Activated effector memory CD4-positive, alpha-beta T cell treated with anti-CD3 and anti-CD28 coated beads, Interleukin-2, amount 50 U/mL, for 16 hours (primary cell): ENCODE measurements around the gene DNASE1L1.

ENCODE experiments used
- DNase-seq: peaks from one replicate; pipeline ENCODE4 v3.0.0-alpha.2; 2020

Gene DNASE1L1

GRCh38 chrX:154436374-154436982 is 27.4 kb upstream of the DNASE1L1 start:
- peak; percentile 84 for DNase-seq

GRCh38 chrX:154435171-154435733 is 26.2 kb upstream of the DNASE1L1 start:
- no peak for DNase-seq

- DNase-seq, result no peak
Measured at GRCh38 chrX:154434394-154435168, 25.5 kb upstream of the DNASE1L1 start.

DNA sequence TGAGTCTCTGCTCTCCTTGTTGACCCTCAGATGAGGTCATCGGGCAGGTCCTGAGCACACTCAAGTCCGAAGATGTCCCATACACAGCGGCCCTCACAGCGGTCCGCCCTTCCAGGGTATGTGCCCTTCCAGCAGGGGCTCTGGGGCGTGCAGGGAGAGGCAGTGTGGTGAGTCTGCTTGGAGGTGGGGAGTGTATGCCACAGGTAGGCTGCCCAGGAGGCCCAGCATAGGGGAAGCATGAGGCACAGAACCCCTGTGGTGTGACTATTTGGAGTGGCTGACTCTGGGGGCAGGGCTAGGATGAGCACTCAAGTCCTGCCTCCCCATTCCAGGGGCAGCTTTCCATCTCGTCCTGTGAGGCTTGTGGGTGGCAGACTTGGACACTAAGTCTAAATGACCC is 24.6 kb upstream of the DNASE1L1 start:
- no peak for DNase-seq

GRCh38 chrX:154432210-154432609 is 23.2 kb upstream of the DNASE1L1 start:
- DNase-seq, result no peak

DNA sequence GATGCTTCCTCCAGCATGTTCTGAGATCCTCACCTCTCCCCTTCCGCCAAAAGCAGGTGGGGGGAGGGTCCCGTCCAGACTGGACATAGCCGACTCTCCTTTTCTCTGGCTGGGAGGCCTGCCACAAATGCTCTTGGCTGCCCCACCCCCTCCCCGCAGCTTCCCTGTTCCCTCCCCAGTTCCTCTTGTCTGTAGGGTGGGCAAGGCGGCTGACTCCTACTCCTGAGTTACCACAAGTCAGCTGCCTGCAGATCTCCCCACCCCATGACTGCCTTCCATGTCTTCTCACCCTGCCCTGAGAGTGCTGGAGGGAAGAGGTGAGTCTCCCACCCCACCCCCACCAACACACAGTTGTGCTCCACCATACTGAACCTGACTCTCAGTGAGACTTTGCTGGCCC is 22.3 kb upstream of the DNASE1L1 start:
- DNase-seq, result no peak

DNA sequence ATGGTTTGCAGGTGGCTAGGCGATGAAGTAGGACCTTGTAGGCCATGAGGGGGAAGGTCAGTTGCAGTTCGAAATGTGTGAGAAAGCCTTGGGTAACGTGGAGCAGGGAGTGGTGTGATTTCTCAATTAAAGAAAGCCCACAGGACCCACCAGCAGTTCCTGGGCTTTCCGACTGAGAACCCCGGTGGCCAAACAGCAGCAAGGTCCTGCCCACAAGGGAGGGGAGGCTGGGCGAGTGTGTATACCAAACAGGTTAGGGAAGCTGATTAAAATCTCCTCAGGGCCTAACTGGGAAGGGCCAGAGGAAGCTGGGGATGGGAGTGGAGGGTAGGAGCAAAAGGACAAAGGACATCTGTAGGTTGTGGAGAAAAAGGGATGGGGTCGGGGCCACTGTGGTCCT is 21.9 kb upstream of the DNASE1L1 start:
- DNase-seq, result no peak

DNA sequence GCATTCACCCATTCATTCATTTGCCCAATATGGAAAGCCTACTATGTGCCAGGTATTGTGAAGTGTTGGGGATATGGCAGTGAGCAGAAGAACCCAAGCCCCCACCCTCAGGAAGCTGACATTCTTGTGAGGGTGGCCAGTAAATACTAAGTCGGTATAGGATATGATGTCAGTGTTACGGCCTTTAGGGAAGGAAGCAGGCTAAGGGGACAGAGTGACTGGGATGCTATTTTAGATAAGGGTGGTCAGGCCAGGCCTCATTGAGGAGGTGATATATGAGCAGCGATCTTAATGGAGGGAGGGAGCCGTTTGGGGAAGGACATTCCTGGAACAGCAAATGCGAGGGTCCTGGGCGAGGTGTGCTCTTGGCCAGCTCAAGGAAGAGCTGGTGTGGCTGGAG is 21.4 kb upstream of the DNASE1L1 start:
- DNase-seq, result no peak

- DNase-seq, result no peak
Measured at GRCh38 chrX:154429711-154430110, 20.7 kb upstream of the DNASE1L1 start.

GRCh38 chrX:154428176-154429171 is 19.4 kb upstream of the DNASE1L1 start, which contains the start of gene ATP6AP1:
Gene ATP6AP1 (plus strand): TSS chrX:154428677. CDS start chrX:154428693, 16 bp downstream.
- peak; percentile 95 for DNase-seq

GRCh38 chrX:154426916-154427770 is 18.1 kb upstream of the DNASE1L1 start:
- no peak for DNase-seq

DNA sequence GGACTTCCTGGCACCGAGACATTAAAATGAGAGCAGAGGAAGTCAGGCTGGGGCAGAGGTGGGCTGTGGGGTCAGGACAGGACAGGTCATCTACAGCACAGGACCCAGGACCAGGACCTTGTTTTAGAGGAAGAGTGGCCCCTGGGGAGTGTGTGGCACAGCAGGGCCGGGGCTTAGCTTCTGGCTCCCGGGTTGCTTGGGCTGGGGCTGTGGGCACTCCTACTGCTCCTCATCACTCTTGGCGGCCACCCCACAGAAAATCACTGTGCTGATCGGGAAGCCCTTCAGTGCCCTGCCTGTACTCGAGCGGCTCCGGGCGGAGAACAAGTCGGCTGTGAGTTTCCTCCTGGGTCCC is 11.3 kb upstream of the DNASE1L1 start:
- no peak for DNase-seq

DNA sequence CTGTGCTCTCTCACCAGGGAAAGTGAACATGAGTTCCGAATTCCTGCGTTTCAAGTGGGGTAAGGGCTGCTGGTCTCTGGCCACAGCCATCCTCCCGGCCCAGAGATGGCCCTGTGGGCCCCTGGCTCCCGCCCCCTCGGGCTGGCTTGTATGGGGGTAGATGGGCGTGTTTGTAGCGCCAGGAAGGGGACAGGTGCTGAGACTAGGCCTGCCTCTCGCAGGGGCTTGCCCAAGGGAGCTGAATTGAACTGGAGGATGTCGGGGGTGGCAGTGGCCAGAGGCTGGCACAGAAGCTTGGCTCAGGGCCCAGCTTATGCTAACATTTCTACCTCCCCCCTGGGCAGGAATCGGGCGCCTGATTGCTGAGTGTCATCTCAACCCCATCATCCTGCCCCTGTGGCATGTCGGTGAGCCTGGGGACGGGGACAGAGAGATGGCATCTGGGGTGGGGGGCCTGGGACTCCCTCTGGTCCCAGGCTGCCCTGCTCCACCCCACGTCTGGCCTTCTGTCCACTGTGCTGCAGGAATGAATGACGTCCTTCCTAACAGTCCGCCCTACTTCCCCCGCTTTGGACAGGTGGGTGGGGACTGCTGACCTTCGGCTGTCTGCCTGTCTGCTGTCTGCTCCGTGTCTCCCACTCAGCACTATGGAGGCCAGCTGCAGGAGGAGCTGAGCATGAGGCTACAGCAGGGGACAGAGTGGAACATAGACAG is 10.8 kb upstream of the DNASE1L1 start:
- DNase-seq, result no peak

GRCh38 chrX:154419189-154419588 is 10.1 kb upstream of the DNASE1L1 start:
- DNase-seq, result no peak

- no peak for DNase-seq
Measured at GRCh38 chrX:154417157-154417556, 8.1 kb upstream of the DNASE1L1 start.

DNA sequence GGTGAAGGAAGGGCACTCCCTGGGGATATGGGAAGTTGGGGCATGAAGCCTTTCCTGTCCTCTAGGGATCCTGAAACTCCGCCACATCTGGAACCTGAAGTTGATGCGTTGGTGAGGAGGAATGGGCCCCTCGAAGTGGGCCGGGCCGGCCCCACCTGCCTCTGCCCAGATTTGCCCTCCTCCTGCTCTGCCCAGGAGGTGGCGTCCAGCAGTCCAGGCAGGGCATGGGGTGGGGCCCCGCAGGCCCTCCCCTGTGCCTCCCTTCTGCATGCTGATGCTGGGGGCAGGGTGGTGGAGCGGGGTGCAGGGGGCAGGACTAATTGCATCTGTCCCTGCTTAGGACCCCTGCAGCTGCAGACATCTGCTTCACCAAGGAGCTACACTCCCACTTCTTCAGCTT is 4.1 kb upstream of the DNASE1L1 start:
- DNase-seq, result no peak

- peak; percentile 69 for DNase-seq
Measured at GRCh38 chrX:154412468-154412867, 3.4 kb upstream of the DNASE1L1 start.

DNA sequence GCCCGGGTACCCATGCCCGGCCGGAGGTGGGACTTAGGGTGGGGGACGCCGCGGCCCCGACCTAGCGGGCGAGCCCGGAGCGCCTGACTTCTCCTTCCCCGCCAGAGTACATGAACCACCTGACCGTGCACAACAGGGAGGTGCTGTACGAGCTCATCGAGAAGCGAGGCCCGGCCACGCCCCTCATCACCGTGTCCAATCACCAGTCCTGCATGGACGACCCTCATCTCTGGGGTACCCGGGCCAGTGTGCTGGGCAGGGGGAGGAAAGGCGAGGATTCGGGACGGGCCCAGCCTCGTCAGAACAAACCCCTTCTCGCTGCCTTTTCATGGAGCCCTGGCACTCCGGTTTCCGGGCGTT is 2.9 kb upstream of the DNASE1L1 start:
- DNase-seq, result peak; percentile 85

DNA sequence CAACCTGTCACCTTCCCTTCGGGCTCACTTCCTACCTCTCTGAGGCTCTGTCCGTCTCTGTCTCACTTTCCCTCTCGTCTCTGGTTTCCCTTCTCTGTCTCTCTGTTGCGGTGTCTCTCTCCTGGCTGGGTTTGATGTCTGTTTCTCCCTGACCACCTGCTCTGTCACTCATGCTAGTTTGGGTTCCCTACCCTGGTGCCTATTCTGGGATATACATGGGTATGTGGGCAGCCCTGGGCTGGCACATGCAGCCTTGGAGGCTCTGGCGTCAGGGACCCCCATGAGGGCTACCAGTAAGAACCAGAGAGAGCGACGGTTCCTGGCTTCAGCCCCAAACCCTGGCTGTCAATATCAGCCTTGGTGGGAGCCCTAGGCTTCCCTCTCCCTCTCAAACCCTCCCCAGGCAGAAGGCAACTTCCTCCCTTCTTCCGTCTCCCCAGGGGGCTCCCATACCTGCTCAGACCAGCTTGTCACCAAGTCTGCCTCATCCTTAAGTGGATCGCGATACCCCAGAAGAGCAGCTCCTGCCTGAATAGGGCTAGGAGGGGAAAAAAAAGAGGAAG is 314 bp downstream of the DNASE1L1 start:
- DNase-seq, result no peak

DNA sequence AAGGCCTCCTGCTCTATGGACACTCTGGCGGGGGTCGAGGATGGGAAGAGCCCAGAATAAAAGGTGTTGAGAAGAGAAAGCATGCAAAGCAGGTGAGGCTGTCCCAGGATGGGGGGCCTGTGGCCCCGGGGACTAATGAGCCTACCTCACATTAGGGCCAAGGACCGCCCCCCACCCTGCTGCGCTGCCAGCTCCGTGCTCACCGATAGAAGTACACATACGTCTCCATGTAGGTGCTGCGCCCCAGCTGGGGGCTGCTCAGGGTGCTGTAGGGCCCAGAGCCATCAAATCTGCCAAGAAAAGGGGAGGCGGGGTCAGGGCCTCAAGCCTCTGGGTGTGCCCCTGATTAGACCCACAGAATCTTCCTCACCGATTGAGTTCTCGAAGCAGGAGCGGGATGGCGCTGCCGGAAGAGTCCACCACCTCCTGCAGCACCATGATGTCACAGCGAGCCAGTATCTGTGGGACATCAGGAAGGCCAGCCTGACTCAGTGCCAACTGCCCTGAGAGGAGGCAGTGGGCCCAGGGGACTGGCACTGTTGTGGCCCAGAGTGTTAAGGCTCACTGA is 4.3 kb downstream of the DNASE1L1 start:
- no peak for DNase-seq

DNA sequence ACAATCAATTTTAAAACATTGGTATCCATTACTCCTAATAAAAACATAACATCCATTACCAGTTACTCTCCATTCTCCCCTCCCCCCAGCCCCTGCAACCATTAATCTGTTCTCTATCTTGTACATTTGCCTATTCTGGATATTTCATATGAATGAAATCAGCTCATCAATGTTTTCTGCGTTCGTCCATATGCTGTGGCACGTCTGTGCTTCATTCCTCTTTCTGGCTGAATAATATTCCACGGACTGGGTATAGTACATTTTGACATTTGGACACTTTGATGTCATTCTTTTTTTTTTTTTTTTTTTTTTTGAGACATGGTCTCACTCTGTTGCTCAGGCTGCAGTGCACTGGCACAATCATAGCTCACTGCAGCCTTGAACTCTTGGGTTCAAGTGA is 5.2 kb downstream of the DNASE1L1 start:
- DNase-seq, result no peak
